ENCODE measurements around the gene KRTAP10-5. TPM values are rescaled to one million over a fixed set of nuclear protein-coding genes. Genes with fewer than 3 reads are reported as not detected.

Gene KRTAP10-5
- total RNA-seq, 1 donor from 2014 or later, result not detected

GRCh38 chr21:44615911-44616590, 35.6 kb upstream of the KRTAP10-5 start:
- no peaks in the 10 kb centered on the region for H3K27me3 Mint-ChIP-seq (ENCODE audit: low read depth)
- H3K27ac Mint-ChIP-seq, result no peak overlapping the region
- no peaks in the 10 kb centered on the region for H3K4me1 Mint-ChIP-seq
- no peak for DNase-seq (ENCODE audit: low spot score in 2 of 2, unreplicated experiment in 2 of 2)
- peaks cover 28% of the 10 kb centered on the region for H3K9me3 Mint-ChIP-seq
- no peak for TF ChIP-seq CTCF (IDR thresholded peaks at IDR 0.05; ENCODE audit: unreplicated experiment)
- no peaks in the 10 kb centered on the region for H3K36me3 Mint-ChIP-seq
- H3K4me3 Mint-ChIP-seq, result no peak overlapping the region

- TF ChIP-seq CTCF (IDR thresholded peaks at IDR 0.05; ENCODE audit: unreplicated experiment), result no peak
- Mint-ChIP-seq H3K4me3 (no peak overlapping the region), H3K4me1 (no peaks in the 10 kb centered on the region), H3K27me3 (ENCODE audit: low read depth) (no peaks in the 10 kb centered on the region), H3K27ac (no peak overlapping the region), H3K9me3 (peaks cover 26% of the 10 kb centered on the region), H3K36me3 (no peaks in the 10 kb centered on the region)
- no peak for DNase-seq (ENCODE audit: low spot score in 2 of 2, unreplicated experiment in 2 of 2)
Observed at GRCh38 chr21:44615466-44615865, 35.1 kb upstream of the KRTAP10-5 start.

- Mint-ChIP-seq H3K36me3 (no peaks in the 10 kb centered on the region), H3K4me3 (no peak overlapping the region), H3K27ac (no peak overlapping the region), H3K27me3 (ENCODE audit: low read depth) (no peaks in the 10 kb centered on the region), H3K4me1 (no peaks in the 10 kb centered on the region), H3K9me3 (peaks cover 23% of the 10 kb centered on the region)
- no peak for TF ChIP-seq CTCF (IDR thresholded peaks at IDR 0.05; ENCODE audit: unreplicated experiment)
- no peak for DNase-seq (ENCODE audit: low spot score in 2 of 2, unreplicated experiment in 2 of 2)
Observed at GRCh38 chr21:44614961-44615391, 34.6 kb upstream of the KRTAP10-5 start.

GRCh38 chr21:44614161-44614631, 33.8 kb upstream of the KRTAP10-5 start:
- Mint-ChIP-seq H3K4me3 (no peak overlapping the region), H3K4me1 (no peaks in the 10 kb centered on the region), H3K9me3 (peaks cover 23% of the 10 kb centered on the region), H3K36me3 (no peaks in the 10 kb centered on the region), H3K27me3 (ENCODE audit: low read depth) (no peaks in the 10 kb centered on the region), H3K27ac (no peak overlapping the region)
- DNase-seq (ENCODE audit: low spot score in 2 of 2, unreplicated experiment in 2 of 2), result no peak
- TF ChIP-seq CTCF (IDR thresholded peaks at IDR 0.05; ENCODE audit: unreplicated experiment), result no peak

GRCh38 chr21:44613386-44614155, 33.2 kb upstream of the KRTAP10-5 start:
- Mint-ChIP-seq H3K27ac (no peak overlapping the region), H3K27me3 (ENCODE audit: low read depth) (no peaks in the 10 kb centered on the region), H3K4me1 (no peaks in the 10 kb centered on the region), H3K36me3 (no peaks in the 10 kb centered on the region), H3K9me3 (peaks cover 23% of the 10 kb centered on the region), H3K4me3 (no peak overlapping the region)
- TF ChIP-seq CTCF (IDR thresholded peaks at IDR 0.05; ENCODE audit: unreplicated experiment), result no peak
- DNase-seq (ENCODE audit: low spot score in 2 of 2, unreplicated experiment in 2 of 2), result no peak

All from mesothelial cell of epicardium (in vitro differentiated cells).